K562 (cell line): ENCODE measurements around the gene CDCA5. TPM values are rescaled to one million over a fixed set of nuclear protein-coding genes. Genes with fewer than 3 reads are reported as not detected.
A peak's percentile ranks its signal among the peaks of the same experiment; 100 is the strongest.

Source experiments
- AFF1 ChIP-seq, 2 experiments: fragments of 450-650 bp; IDR thresholded peaks; 2 replicates each; pipeline ENCODE4 v1.6.1; 2018; ENCODE audit warnings: mild to moderate bottlenecking in 2 of 2, low read depth in 1 of 2; ENCODE audit not compliant: partially characterized antibody in 2 of 2
- CHCHD3 ChIP-seq: fragments of 250-450 bp; sonication (Bioruptor Pico); IDR thresholded peaks from 2 replicates; pipeline ENCODE4 v2.1.2; 2022; ENCODE audit warnings: mild to moderate bottlenecking
- E2F1 ChIP-seq: sonication (generic); formaldehyde crosslinking; IDR thresholded peaks from 2 replicates; pipeline ENCODE4 v1.8.1; 2023; ENCODE audit warnings: mild to moderate bottlenecking, missing genetic modification reagents, moderate library complexity
- HDAC1 ChIP-seq, 2 experiments: fragments of 450-650 bp; IDR thresholded peaks; 2 replicates each; pipeline ENCODE4 v1.6.1; 2016 to 2017; ENCODE audit warnings: inconsistent platforms in 1 of 2, mild to moderate bottlenecking in 1 of 2, moderate library complexity in 1 of 2
- HMGXB4 ChIP-seq: sonication (generic); formaldehyde crosslinking; IDR thresholded peaks from 2 replicates; pipeline ENCODE4 v1.8.1; 2023; ENCODE audit warnings: mild to moderate bottlenecking, missing genetic modification reagents
- PBX2 ChIP-seq, 2 experiments: IDR thresholded peaks in 1 of 2; conservative IDR thresholded peaks in 1 of 2; 2 replicates each; pipeline ENCODE4 v1.6.1; 2016; ENCODE audit warnings: low read depth in 2 of 2, mild to moderate bottlenecking in 1 of 2, missing compliant biosample characterization in 1 of 2, missing genetic modification characterization in 1 of 2, moderate library complexity in 1 of 2
- UBTF ChIP-seq, 2 experiments: IDR thresholded peaks; 2 replicates each; pipeline ENCODE4 v1.6.1; 2012; ENCODE audit warnings: improper control_type of control experiment in 2 of 2, low read depth in 2 of 2, low read length in 2 of 2, borderline replicate concordance in 1 of 2
- ZNF282 ChIP-seq: sonication (generic); formaldehyde crosslinking; IDR thresholded peaks from 2 replicates; pipeline ENCODE4 v1.8.1; 2023; ENCODE audit warnings: missing genetic modification reagents
- ZNF511 ChIP-seq: sonication (generic); formaldehyde crosslinking; IDR thresholded peaks from 2 replicates; pipeline ENCODE4 v1.8.0; 2022; ENCODE audit warnings: mild to moderate bottlenecking, missing genetic modification reagents
- polyA plus RNA-seq, 8 experiments: library from polyadenylated mRNA; depleted of rRNA in 4 of 8; stranded (reverse) in 5 of 8; unstranded in 3 of 8; fragments of >200 nt; fragmentation: Nextera tagmentation in 2 of 8; fragmentation: Illumina TruSeq in 1 of 8; extraction: Ambion mirVana in 2 of 8; extraction: Trizol in 1 of 8; gene quantifications; 2 replicates each; pipeline versions ENCODE4 v1.2.1 to v1.2.3, GENCODE V29; 2011 to 2014; ENCODE audit warnings: inconsistent platforms in 1 of 8, missing spikeins in 1 of 8
- total RNA-seq, 7 experiments: library from RNA; depleted of rRNA in 6 of 7; stranded (reverse); fragments of >200 nt in 6 of 7; fragmentation: Illumina TruSeq in 2 of 7; extraction: Trizol in 2 of 7; gene quantifications; 2 replicates each; pipeline versions ENCODE4 v1.2.1 to v1.2.3, GENCODE V29; 2011 to 2021; ENCODE audit warnings: low replicate concordance in 1 of 7

Gene CDCA5
- total and polyA plus RNA-seq, 9 of the 15 experiments (the other 6 are each of a cell fraction or from before 2014, with no cell fraction given), result 18.9 to 94.3 (median 64.6) TPM

- peak in 1 of 2 experiments; percentile 25 for TF ChIP-seq AFF1 (IDR thresholded peaks at IDR 0.05; ENCODE audit: low read depth in 1 of 2, partially characterized antibody in 2 of 2)
- TF ChIP-seq UBTF (IDR thresholded peaks at IDR 0.05; ENCODE audit: borderline replicate concordance in 1 of 2, low read depth in 2 of 2, low read length in 2 of 2), result peak; percentile 44 to 48; a peak in 1 of 4 replicates
- no peak for TF ChIP-seq CHCHD3 (CRISPR knock-in tag)
- peak in 1 of 2 experiments; percentile 73; a peak in 2 of 4 replicates for TF ChIP-seq HDAC1 (IDR thresholded peaks at IDR 0.05)
- TF ChIP-seq E2F1 (CRISPR knock-in tag), result peak; percentile 67
- TF ChIP-seq PBX2 (CRISPR knock-in tag; IDR thresholded peaks at IDR 0.05; ENCODE audit: low read depth), result no peak
- no peak for TF ChIP-seq PBX2 (tag; conservative IDR thresholded peaks at IDR 0.05; ENCODE audit: low read depth)
- 0 out of 2 replicates have a peak, but pooled peaks have one; percentile 76 for TF ChIP-seq HMGXB4 (CRISPR knock-in tag)
- 0 out of 2 replicates have a peak, but pooled peaks have one; percentile 48 for TF ChIP-seq ZNF282 (CRISPR knock-in tag)
- peak; percentile 77; the same call in 1 of the 2 replicates for TF ChIP-seq ZNF511
Observed at GRCh38 chr11:65112546-65113360, 28.9 kb upstream of the CDCA5 start (continued).
